Measurements from ENCODE around the gene CBY2. TPM values are rescaled to one million over a fixed set of nuclear protein-coding genes. Genes with fewer than 3 reads are reported as not detected.
"Not testable (repeated sequence)": the region's sequence is repeated elsewhere in the genome, so short reads cannot be mapped to it uniquely, and the experiment has no call there.

Gene CBY2
- total RNA-seq: not detected in 2 replicates

GRCh38 chr13:45702088-45702487 lies at the start of gene CBY2:
TSS of gene CBY2 (plus strand) at chr13:45702320. CDS start at chr13:45702391, 71 bp downstream.
- DNase-seq (ENCODE audit: low read depth in 2 of 2): no peak

- DNase-seq (ENCODE audit: low read depth in 2 of 2): no peak
Observed at GRCh38 chr13:45654633-45655349, 47.3 kb upstream of the CBY2 start.

- no peak for DNase-seq (ENCODE audit: low read depth in 2 of 2)
Observed at GRCh38 chr13:45658586-45659235, 43.4 kb upstream of the CBY2 start.

GRCh38 chr13:45659536-45659935 lies 42.6 kb upstream of the CBY2 start:
- no peak for DNase-seq (ENCODE audit: low read depth in 2 of 2)

GRCh38 chr13:45660458-45660857 lies 41.7 kb upstream of the CBY2 start:
- not testable (repeated sequence) for DNase-seq (ENCODE audit: low read depth in 2 of 2)

GRCh38 chr13:45662162-45662561 lies 40.0 kb upstream of the CBY2 start:
- DNase-seq (ENCODE audit: low read depth in 2 of 2): no peak

GRCh38 chr13:45662903-45663302 lies 39.2 kb upstream of the CBY2 start:
- DNase-seq (ENCODE audit: low read depth in 2 of 2): not testable (repeated sequence)

GRCh38 chr13:45669626-45670025 lies 32.5 kb upstream of the CBY2 start:
- DNase-seq (ENCODE audit: low read depth in 2 of 2): not testable (repeated sequence)

GRCh38 chr13:45670189-45670885 lies 31.8 kb upstream of the CBY2 start:
- DNase-seq (ENCODE audit: low read depth in 2 of 2): no peak

- peak in 1 of 2 donors; percentile 18 for DNase-seq (ENCODE audit: low read depth in 2 of 2)
Observed at GRCh38 chr13:45674908-45675307, 27.2 kb upstream of the CBY2 start.

- DNase-seq (ENCODE audit: low read depth in 2 of 2): no peak
Observed at GRCh38 chr13:45678282-45678681, 23.8 kb upstream of the CBY2 start.

GRCh38 chr13:45681113-45681512 lies 21.0 kb upstream of the CBY2 start:
- DNase-seq (ENCODE audit: low read depth in 2 of 2): no peak

GRCh38 chr13:45682494-45683008 lies 19.6 kb upstream of the CBY2 start:
- DNase-seq (ENCODE audit: low read depth in 2 of 2): no peak

GRCh38 chr13:45683701-45684100 lies 18.4 kb upstream of the CBY2 start:
- no peak for DNase-seq (ENCODE audit: low read depth in 2 of 2)

GRCh38 chr13:45688577-45688976 lies 13.5 kb upstream of the CBY2 start:
- no peak for DNase-seq (ENCODE audit: low read depth in 2 of 2)

- no peak for DNase-seq (ENCODE audit: low read depth in 2 of 2)
Observed at GRCh38 chr13:45690636-45691035, 11.5 kb upstream of the CBY2 start.

GRCh38 chr13:45691251-45691650 lies 10.9 kb upstream of the CBY2 start:
- DNase-seq (ENCODE audit: low read depth in 2 of 2): no peak

- DNase-seq (ENCODE audit: low read depth in 2 of 2): no peak
Observed at GRCh38 chr13:45691667-45692066, 10.5 kb upstream of the CBY2 start.

GRCh38 chr13:45695198-45695730 lies 6.9 kb upstream of the CBY2 start:
- no peak for DNase-seq (ENCODE audit: low read depth in 2 of 2)

- no peak for DNase-seq (ENCODE audit: low read depth in 2 of 2)
Observed at GRCh38 chr13:45696610-45697226, 5.4 kb upstream of the CBY2 start.
